HUES6 (cell line): ENCODE measurements around the gene MRPS11.
"Not testable (repeated sequence)": the region's sequence is repeated elsewhere in the genome, so short reads cannot be mapped to it uniquely, and the experiment has no call there.

Experiments used
- H3K27ac ChIP-seq: 2 replicates; pipeline ENCODE4 v1.7.0; 2013; ENCODE audit warnings: low read depth, mild to moderate bottlenecking, low read length, inconsistent platforms
- H3K27me3 ChIP-seq: 2 replicates; pipeline ENCODE4 v1.6.1; 2013; ENCODE audit warnings: low read length; ENCODE audit not compliant: control insufficient read depth, insufficient read depth
- H3K36me3 ChIP-seq: 2 replicates; pipeline ENCODE4 v1.6.1; 2013; ENCODE audit warnings: low read length; ENCODE audit not compliant: control insufficient read depth, insufficient read depth
- H3K4me1 ChIP-seq: 2 replicates; pipeline ENCODE4 v1.6.1; 2013; ENCODE audit warnings: low read length; ENCODE audit not compliant: control insufficient read depth, insufficient read depth
- H3K4me3 ChIP-seq: 2 replicates; pipeline ENCODE4 v1.5.1; 2013; ENCODE audit warnings: low read depth, low read length
- H3K9ac ChIP-seq: one replicate; pipeline ENCODE4 v1.6.1; 2013; ENCODE audit warnings: mild to moderate bottlenecking, low read length
- H3K9me3 ChIP-seq: 2 replicates; pipeline ENCODE4 v1.6.1; 2013; ENCODE audit warnings: low read depth, low read length; ENCODE audit not compliant: control insufficient read depth, insufficient read depth

MRPS11 gene

GRCh38 chr15:88454867-88455810 lies 12.4 kb upstream of the MRPS11 start:
- Histone ChIP-seq H3K9ac (no peak overlapping the region), H3K36me3 (peaks cover 18% of the 10 kb centered on the region), H3K4me3 (no peak overlapping the region), H3K27me3 (no peaks in the 10 kb centered on the region), H3K4me1 (peaks cover 2% of the 10 kb centered on the region), H3K27ac (no peak overlapping the region), H3K9me3 (no peaks in the 10 kb centered on the region)

GRCh38 chr15:88456733-88457132 lies 10.8 kb upstream of the MRPS11 start:
- Histone ChIP-seq H3K4me1 (peaks cover 2% of the 10 kb centered on the region), H3K27me3 (no peaks in the 10 kb centered on the region), H3K27ac (no peak overlapping the region), H3K9ac (no peak overlapping the region), H3K9me3 (no peaks in the 10 kb centered on the region), H3K36me3 (peaks cover 33% of the 10 kb centered on the region), H3K4me3 (no peak overlapping the region)

- H3K4me3 ChIP-seq: no peak overlapping the region
- no peaks in the 10 kb centered on the region for H3K27me3 ChIP-seq
- H3K4me1 ChIP-seq: peaks cover 4% of the 10 kb centered on the region; the same call in 1 of the 2 replicates
- peaks cover 60% of the 10 kb centered on the region for H3K36me3 ChIP-seq
- no peaks in the 10 kb centered on the region for H3K9me3 ChIP-seq
- H3K27ac ChIP-seq: no peak overlapping the region
- no peak overlapping the region for H3K9ac ChIP-seq
Measured at GRCh38 chr15:88463870-88464532, 3.5 kb upstream of the MRPS11 start.

GRCh38 chr15:88465633-88466224 lies 1.8 kb upstream of the MRPS11 start:
- peaks cover 51% of the 10 kb centered on the region for H3K36me3 ChIP-seq
- no peaks in the 10 kb centered on the region for H3K9me3 ChIP-seq
- no peaks in the 10 kb centered on the region for H3K27me3 ChIP-seq
- no peak overlapping the region for H3K27ac ChIP-seq
- peak overlapping the region; percentile 93; the same call in 1 of the 2 replicates for H3K4me3 ChIP-seq
- H3K9ac ChIP-seq: no peak overlapping the region
- peaks cover 4% of the 10 kb centered on the region; the same call in 1 of the 2 replicates for H3K4me1 ChIP-seq

GRCh38 chr15:88467935-88468528 lies 524 bp downstream of the MRPS11 start:
- H3K4me1 ChIP-seq: peaks cover 4% of the 10 kb centered on the region; the same call in 1 of the 2 replicates
- peak overlapping the region; percentile 96 for H3K9ac ChIP-seq
- peaks cover 38% of the 10 kb centered on the region for H3K36me3 ChIP-seq
- no peaks in the 10 kb centered on the region for H3K9me3 ChIP-seq
- peak overlapping the region; percentile 93 for H3K4me3 ChIP-seq
- H3K27ac ChIP-seq: peak overlapping the region; percentile 98; the same call in 1 of the 2 replicates
- no peaks in the 10 kb centered on the region for H3K27me3 ChIP-seq

- H3K9me3 ChIP-seq, H3K4me1 ChIP-seq, H3K27me3 ChIP-seq, H3K27ac ChIP-seq: not testable (repeated sequence)
- Histone ChIP-seq H3K36me3 (peaks cover 38% of the 10 kb centered on the region), H3K4me3 (peak overlapping the region; percentile 93), H3K9ac (peak overlapping the region; percentile 96)
Measured at GRCh38 chr15:88468721-88469120, 1.2 kb downstream of the MRPS11 start.

GRCh38 chr15:88469321-88469720 lies 1.8 kb downstream of the MRPS11 start:
- Histone ChIP-seq H3K36me3 (peaks cover 33% of the 10 kb centered on the region), H3K9ac (no peak overlapping the region), H3K4me1 (peaks cover 4% of the 10 kb centered on the region; the same call in 1 of the 2 replicates), H3K27ac (no peak overlapping the region), H3K4me3 (no peak overlapping the region), H3K9me3 (no peaks in the 10 kb centered on the region), H3K27me3 (no peaks in the 10 kb centered on the region)

GRCh38 chr15:88470625-88471372 lies 3.3 kb downstream of the MRPS11 start:
- Histone ChIP-seq H3K4me1 (peaks cover 4% of the 10 kb centered on the region; the same call in 1 of the 2 replicates), H3K9ac (no peak overlapping the region), H3K36me3 (peaks cover 35% of the 10 kb centered on the region)

GRCh38 chr15:88472225-88472624 lies 4.7 kb downstream of the MRPS11 start:
- Histone ChIP-seq H3K27me3 (no peaks in the 10 kb centered on the region), H3K9ac (no peak overlapping the region), H3K27ac (no peak overlapping the region), H3K4me1 (peaks cover 5% of the 10 kb centered on the region; the same call in 1 of the 2 replicates), H3K4me3 (no peak overlapping the region), H3K36me3 (peaks cover 46% of the 10 kb centered on the region), H3K9me3 (no peaks in the 10 kb centered on the region)

More at GRCh38 chr15:88470625-88471372, 3.3 kb downstream of the MRPS11 start:
- Histone ChIP-seq H3K9me3 (no peaks in the 10 kb centered on the region), H3K27me3 (no peaks in the 10 kb centered on the region), H3K27ac (no peak overlapping the region), H3K4me3 (no peak overlapping the region)

- H3K27ac ChIP-seq, H3K4me3 ChIP-seq, H3K9ac ChIP-seq, H3K9me3 ChIP-seq, H3K27me3 ChIP-seq, H3K4me1 ChIP-seq: not testable (repeated sequence)
- H3K36me3 ChIP-seq: peaks cover 60% of the 10 kb centered on the region
Measured at GRCh38 chr15:88473661-88474293, 6.3 kb downstream of the MRPS11 start.
